Measurements from ENCODE around the gene IGSF6. TPM values are rescaled to one million over a fixed set of nuclear protein-coding genes. Genes with fewer than 3 reads are reported as not detected.

The IGSF6 gene
- total RNA-seq, 1 experiment from 2014 or later, result not detected

- peaks cover 2% of the 10 kb centered on the region in 2 experiments; a peak in 1 of 4 replicates for H3K4me1 Mint-ChIP-seq
- H2AK5ac ChIP-seq (ENCODE audit: insufficient read length, low read length), result no peak overlapping the region
- no peak overlapping the region for H3K18ac ChIP-seq (ENCODE audit: insufficient read length, low read depth, low read length)
- no peak overlapping the region for H4K5ac ChIP-seq (ENCODE audit: insufficient read length, low read depth, low read length)
- no peaks in the 10 kb centered on the region for H3K79me1 ChIP-seq (ENCODE audit: insufficient read depth, low read depth, low read length, poor library complexity, severe bottlenecking)
- no peak overlapping the region for H3K14ac ChIP-seq (ENCODE audit: insufficient read depth, low read length)
- no peak overlapping the region for H3K4me3 Mint-ChIP-seq
- no peak overlapping the region for H2BK5ac ChIP-seq (ENCODE audit: insufficient read length, low read length)
- no peak overlapping the region for H3K27ac Mint-ChIP-seq
- H2BK20ac ChIP-seq (ENCODE audit: low read depth, low read length, poor library complexity, severe bottlenecking), result no peak overlapping the region
- no peaks in the 10 kb centered on the region for H3K79me2 ChIP-seq (ENCODE audit: insufficient read depth, low read length)
- no peak overlapping the region for H2BK120ac ChIP-seq (ENCODE audit: low read depth, low read length, poor library complexity, severe bottlenecking)
- H3K9ac ChIP-seq (ENCODE audit: extremely low read depth, insufficient read length, low read length), result no peak overlapping the region
- no peak overlapping the region for H4K91ac ChIP-seq (ENCODE audit: insufficient read length, low read depth, low read length)
- H3K9me3 Mint-ChIP-seq, result peaks cover 3 to 9% of the 10 kb centered on the region in 2 experiments; a peak in 4 of 5 replicates
- H3K9me3 ChIP-seq (ENCODE audit: control insufficient read depth, low read depth, low read length), result no peaks in the 10 kb centered on the region
- no peak overlapping the region for H3T11ph ChIP-seq (ENCODE audit: low read length)
- no CpG with 5 or more reads among the region's 4 CpGs for WGBS (ENCODE audit: extremely low coverage, insufficient read length, low lambda C conversion rate)
- no peak for TF ChIP-seq CTCF (conservative IDR thresholded peaks at IDR 0.05)
- H3K56ac ChIP-seq (ENCODE audit: insufficient read length, low read depth, low read length), result no peak overlapping the region
- H3K4ac ChIP-seq (ENCODE audit: low read depth, low read length), result no peak overlapping the region
- no peaks in the 10 kb centered on the region for H3K4me1 ChIP-seq (ENCODE audit: insufficient read depth, low read length)
- no peak for DNase-seq
- no peak overlapping the region for H3K27ac ChIP-seq (ENCODE audit: insufficient read length, low read depth, low read length)
- no peak overlapping the region for H4K8ac ChIP-seq (replicated peaks; ENCODE audit: insufficient read length, low read depth, low read length)
- no peaks in the 10 kb centered on the region for H3K36me3 Mint-ChIP-seq (ENCODE audit: insufficient read depth in 1 of 3, low read depth in 3 of 3)
- H2BK15ac ChIP-seq (ENCODE audit: low read depth, low read length), result no peak overlapping the region
- no peaks in the 10 kb centered on the region for H3K23me2 ChIP-seq (ENCODE audit: insufficient read length, low read depth, low read length, poor library complexity, severe bottlenecking)
- H3K27me3 ChIP-seq (ENCODE audit: insufficient read depth, low read length), result no peaks in the 10 kb centered on the region
- no peak overlapping the region for H3K4me2 ChIP-seq (ENCODE audit: insufficient read depth, insufficient read length, low read length)
- no peak overlapping the region for H2BK12ac ChIP-seq (ENCODE audit: insufficient read length, low read depth, low read length)
- H3K23ac ChIP-seq (ENCODE audit: insufficient read length, low read depth, low read length), result no peak overlapping the region
- H4K20me1 ChIP-seq (ENCODE audit: control insufficient read depth, insufficient read depth, insufficient read length), result no peaks in the 10 kb centered on the region
- H3K27me3 Mint-ChIP-seq (ENCODE audit: low read depth), result peaks cover 12% of the 10 kb centered on the region
- H2AFZ ChIP-seq (ENCODE audit: low read length), result no peak overlapping the region
These were observed 36.7 kb upstream of the IGSF6 start for GRCh38 chr16:21689107-21689506.
